HG03025 (cell line): ENCODE measurements around the gene MCU.

ENCODE experiments used
- ATAC-seq: cut with Tn5 transposase; IDR thresholded peaks from one replicate; pipeline ENCODE4 v1.9.1; 2021; ENCODE audit warnings: mild to moderate bottlenecking, moderate library complexity; ENCODE audit not compliant: unreplicated experiment, low FRiP score

The MCU gene

DNA sequence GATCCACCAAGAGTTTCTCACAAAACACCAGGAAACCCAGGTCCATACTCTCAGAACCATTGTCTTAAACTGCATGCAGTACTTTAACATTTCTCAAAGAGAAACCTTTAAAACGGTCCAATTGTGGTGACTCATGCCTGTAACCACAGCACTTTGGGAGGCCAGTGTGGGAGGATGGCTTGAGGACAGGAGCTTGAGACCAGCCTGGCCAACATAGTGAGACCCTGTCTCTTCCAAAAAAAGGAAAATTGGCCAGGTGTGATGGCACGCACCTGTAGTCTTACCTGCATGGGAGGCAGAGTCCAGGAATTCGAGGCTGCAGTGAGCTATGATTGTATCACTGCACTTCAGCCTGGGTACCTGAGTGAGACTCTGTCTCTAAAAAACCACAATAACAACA, 104.1 kb downstream of the MCU start:
- ATAC-seq: no peak

DNA sequence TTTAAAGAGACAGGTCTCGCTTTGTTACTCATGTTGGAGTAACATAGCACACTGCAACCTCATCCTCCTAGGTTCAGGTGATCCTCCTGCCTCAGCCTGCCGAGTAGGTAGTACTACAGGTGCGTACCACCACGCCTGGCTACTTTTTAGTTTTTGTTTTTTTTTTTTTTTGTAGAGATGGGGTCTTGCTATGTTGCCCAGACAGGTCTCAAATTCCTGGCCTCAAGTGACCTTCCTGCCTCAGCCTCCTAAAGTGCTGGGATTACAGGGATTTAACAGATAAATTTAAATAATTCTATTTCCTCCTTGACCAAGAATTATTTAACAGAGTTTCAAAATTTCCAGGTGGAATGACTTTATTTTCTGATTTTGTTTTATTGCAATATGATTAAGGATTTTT, 104.6 kb downstream of the MCU start:
- no peak for ATAC-seq

DNA sequence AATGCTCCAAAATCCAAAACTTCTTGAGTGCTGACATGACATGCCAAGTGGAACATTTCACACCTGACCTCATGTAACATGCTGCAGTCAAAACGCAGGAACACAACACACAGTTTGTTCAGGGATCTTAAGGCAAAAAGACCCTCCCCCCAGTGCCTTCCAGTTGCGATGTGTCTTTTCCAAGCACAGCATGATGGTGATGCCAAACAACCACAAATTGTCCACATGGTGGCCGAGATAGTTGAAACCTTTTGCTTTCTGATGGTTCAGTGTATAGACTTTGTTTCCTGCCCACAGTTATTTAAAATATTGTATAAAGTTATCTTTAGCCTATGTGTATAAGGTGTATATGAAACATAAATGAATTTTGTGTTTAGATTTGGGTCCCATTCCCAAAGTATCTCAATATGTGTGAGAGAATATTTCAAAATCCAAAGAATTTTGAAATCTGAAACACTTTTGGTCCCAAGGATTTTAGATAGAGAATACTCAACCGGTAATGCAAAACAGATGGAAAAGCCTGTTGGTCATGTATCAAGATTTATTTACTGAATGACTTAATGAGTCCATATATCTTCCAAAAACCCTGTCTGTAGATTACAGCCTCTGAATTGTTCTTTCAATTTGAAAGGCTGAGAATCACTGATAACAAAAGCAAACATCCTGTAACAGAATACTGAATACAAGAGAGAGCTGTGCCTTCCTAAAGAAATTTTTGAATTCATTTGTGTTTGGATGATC, 108.2 kb downstream of the MCU start:
- ATAC-seq: no peak

DNA sequence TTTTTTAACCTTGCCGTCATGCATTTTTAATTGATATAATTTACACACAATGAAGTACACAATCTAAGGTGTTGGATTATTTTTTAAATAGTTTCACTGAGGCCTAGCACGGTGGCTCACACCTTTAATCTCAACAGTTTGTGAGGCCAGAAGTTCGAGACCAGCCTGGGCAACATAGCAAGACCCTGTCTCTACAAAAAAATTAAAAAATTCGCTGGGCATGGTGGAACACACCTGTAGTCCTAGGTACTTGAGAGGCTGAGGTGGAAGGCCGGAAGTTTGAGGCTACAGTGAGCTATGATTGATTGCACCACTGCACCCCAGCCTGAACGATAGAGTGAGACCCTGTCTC, 108.8 kb downstream of the MCU start:
- no peak for ATAC-seq

DNA sequence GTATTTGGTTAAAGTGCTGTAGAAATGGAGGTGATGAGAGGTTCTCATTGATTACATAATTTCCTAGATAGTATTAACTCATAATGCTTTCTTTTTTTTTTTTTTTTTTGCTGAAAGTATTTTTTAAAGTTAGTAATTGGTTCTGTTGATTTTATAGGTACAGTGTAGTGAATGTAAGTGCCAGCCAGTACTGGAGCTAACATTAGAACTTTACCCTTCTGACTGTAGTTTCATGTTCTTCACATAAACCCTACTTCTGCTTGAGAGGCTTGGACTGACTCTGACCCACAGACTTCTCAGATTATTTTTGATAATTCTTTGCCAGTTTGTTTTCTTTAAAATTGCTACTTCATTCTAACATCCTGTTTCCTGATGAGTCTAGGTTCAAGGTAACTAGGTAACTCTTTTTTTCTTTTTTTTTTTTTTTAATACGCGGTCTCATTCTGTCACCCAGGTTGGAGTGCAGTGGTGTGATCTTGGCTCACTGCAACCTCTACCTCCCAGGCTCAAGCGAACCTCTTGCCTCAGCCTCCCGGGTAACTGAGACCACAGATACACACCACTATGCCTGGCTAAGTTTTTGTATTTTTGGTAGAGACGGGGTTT, 109.4 kb downstream of the MCU start:
- ATAC-seq: no peak

DNA sequence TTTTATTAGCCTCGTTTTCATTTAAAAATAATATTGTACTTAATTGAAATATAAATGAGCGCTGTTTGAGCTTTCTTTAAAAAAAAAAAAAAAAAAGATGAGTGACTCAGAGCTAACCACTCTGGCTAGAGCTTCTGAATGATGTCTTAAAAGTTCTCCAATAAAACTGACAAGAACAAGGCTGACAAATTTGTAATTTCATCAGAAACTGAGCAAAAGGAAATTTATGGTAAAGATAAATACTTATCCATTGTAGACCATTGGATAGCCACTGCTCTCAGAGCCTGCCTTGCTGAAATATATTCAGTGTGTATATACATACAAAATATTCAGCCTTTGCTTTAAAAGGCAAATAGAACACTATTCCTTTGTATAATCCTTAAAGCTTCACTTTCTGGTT, 110.4 kb downstream of the MCU start:
- ATAC-seq: no peak

DNA sequence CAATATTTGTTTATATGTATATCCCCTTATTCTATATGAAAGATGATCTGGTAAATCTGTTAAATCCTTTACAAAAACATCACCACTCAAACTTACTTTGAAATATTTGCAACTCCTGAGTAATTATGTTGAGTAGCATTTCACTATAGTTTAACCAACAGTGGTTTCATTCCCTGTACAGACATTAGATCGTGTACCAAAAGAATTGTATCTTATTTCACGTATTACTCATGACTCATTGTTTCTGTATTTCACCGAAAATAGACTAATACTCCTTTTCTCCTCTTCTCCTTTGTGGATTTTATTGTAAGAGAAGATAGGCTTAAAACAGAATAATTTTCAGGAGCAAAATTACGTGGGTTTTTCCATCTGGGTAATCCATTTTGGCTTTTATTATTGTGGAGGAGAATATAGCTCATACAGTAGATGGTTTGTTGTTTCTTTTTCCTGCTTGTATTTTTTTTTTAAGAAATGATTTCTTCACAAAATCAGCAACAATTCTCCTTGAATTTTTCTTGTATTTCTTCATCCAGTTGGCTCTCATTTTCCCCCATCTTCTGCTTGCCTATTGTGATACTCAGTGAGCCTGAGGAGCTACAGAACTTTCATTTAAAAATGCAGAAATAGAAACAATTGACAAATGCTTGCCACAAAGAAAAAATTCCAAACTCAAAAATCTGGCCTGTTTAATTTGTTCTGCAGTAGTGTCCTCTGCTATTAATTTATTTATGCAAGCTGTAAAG, 111.0 kb downstream of the MCU start:
- ATAC-seq: no peak

DNA sequence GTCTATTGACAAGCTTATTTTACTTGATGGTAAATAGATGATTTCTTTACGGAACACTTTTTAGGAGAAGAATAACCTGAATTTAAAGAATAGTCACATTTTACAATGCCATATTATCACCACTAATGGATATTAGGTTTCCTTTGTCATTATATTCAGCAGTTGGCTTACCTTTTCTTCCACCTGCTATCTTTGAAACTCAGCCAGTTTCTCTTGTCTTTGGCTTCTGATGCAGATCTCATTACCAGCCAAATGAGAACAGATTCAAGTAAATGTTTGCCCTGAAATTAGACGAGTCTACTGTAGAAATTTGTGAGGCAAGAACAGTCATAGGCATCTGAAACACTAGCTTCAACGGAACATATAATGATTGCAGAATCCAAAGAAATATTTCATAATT, 116.1 kb downstream of the MCU start:
- ATAC-seq: no peak

DNA sequence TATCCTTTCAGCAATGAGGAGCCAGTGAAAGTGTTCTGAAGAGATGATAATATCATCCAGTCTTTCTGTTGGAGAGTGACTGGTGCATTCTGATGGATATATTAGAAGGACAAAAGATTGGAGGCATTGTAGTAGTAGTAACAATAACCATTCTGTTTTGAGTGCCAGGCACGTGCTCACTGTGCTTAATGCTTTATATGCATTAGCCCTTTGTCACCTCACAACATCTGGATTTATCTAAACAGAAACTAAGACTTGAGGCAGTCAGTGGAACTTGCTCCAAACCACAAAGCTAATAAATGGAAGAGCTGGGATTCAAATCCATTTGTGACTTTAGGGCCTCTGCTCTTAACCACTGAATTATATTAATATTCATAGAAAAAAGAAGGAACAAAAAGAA, 117.1 kb downstream of the MCU start:
- no peak for ATAC-seq

DNA sequence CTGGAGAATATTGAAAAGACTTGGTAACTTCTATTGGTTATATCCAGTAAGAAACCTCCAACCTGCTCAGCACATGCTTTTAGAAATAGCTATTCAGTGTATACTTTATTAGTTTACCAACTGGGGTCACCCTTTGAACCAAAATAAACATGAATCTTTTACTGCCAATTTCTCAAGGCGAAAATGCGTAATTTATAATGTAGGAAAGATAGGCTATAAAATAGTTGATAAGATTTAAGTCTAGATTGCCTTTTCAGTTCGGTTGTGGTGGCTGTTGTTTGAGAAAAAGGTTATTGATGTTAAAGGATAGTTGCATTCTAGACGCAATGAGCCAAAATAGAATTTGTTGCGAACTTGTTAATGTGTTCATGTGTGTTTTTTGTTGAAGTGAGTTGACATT, 119.0 kb downstream of the MCU start:
- no peak for ATAC-seq

DNA sequence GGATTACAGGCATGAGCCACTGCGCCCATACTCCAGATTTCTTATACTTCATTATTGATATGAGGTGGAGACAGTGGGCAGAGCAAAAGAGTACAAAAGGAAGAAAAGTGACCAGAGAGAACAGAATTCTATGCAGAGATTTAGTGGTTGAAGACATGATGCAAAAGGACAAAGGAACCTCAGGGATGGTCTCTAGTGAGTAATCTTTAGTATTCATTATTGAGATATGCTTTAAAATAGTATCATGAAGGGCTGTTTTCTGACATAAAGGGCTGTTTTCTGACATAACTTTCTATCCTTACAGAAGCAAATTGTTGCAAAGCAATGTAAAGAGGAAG, 120.4 kb downstream of the MCU start:
- ATAC-seq: no peak

DNA sequence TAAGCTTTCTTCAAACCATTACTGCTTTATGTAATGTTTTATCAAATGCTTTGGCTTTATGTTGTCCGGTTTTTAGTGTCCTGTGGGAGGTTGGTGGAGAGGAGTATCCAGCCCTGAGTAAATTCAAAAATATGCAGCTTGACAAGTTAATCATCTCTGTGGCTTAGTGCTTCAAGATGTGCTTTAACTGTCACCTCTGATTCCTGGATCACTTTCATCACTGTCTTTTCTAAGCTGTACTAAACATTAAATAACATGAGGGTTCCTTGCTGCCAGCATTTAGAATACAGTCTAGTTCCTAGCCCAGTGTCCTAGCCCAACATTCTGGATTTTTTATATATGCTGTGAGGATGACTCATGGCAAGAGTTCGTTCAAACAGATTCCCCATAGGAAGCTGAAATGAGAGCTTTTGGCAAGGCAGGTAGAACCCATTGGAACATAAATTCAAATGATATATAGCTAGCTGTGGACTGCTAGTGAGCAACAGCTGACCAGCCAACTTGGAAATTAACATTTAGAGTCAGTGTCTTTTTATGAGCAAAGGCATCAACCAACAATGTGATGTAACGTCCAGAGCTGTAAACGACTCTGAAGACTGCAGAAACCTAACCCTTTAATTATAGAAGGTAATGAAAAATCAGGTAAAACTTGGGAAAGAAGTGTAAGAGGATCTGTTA, 120.9 kb downstream of the MCU start:
- no peak for ATAC-seq

DNA sequence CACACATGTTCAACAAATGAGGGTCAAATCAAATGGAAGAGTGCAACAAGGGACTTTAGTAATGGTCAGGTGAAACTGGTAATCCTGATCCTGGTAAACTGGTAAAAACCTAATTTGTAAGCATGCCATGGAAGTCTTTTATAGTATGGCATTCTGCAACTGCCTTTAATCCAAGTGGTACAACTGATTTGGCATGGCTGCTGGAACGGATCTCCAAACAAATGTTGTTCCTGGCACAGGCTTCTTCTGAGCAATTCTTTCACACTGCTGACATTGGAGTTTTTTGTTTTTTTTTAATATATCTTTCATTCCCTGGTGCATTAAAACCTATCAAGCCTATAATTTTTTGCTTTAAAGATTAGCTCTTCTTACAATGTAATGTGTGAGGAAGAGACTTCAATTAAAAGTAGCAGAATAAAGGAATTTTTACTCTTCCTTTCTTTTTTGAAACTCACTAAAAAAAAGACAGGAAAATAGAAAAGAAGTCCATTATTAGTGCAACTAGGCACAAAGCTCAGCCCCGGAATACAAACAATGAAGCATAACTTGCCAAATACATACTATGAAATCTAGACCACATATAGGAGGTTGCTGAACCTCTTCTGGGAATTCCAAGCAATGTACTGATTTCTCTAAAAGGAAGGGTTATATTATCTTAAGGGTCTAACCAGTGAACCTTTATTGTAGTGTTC, 122.3 kb downstream of the MCU start:
- no peak for ATAC-seq

DNA sequence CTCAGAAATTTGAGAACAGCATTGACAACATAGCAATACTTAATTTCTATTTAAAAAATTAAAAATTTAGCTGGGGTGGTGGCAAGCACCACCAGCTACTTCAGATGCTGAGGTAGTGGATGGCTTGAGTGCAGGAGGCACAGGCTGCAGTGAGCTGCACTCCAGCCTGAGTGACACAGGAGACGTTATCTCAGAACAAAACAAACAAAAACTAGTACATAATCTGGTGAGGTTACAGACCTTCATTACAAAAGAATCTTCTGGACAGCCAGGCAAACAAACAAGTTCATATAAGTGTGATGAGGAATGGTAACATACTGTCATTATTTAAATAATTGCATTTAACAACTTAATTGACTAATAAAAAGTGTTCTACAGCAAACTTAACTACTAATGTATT, 124.6 kb downstream of the MCU start:
- ATAC-seq: no peak

DNA sequence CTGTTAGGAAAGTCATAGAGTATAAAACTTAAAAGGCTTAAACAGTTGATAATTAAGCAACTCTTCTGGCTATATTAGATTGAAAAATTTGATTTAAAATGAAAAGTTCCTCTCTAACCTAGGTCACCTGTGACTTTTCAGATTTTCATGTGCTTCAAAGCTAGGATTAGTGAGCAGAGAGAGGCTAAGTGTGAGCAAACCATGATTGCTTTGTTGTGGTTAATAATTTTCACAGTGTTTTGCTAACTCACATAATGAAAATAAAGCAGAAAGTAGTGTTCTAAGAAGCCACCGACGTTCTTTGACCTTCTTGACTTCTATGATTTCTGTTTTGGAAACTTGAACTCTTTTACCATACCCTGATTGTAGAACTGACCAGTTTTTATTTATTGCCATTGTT, 126.1 kb downstream of the MCU start:
- no peak for ATAC-seq

DNA sequence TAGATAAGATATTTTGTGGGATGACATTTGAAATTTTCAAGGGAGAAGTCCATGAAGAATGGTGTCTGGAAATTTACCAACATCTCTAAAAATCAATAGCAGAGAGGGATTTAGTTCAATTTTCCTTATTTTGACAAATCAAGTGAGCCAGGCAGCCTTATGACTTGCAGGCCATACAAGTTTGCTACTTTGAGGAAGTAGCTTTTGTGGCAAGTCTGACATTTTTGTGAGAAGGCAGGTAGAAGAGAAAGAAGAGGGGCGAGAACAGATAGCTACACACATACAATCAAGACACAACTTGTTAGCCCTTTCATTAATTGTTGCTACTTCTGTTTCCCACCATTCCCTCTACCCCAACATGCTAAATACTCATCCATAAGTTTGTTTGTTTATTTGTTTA, 127.1 kb downstream of the MCU start:
- no peak for ATAC-seq

DNA sequence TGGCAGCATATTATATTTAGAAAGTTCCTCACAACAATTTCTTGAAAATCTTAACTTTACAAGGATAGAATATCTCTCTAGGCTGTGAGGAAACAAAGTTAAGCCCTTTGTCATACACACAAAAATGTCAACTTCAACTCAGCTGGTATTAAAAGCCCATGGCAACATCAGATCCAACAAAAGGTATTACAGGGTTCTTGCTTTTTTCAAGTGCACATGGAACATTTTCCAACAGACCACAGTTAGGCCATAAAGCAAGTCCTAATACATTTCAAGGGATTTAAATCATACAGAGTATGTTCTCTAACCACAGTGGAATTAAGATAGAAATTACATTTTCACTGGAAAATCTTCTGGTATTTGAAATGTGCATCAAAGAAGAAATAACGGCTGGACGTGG, 129.7 kb downstream of the MCU start:
- no peak for ATAC-seq

DNA sequence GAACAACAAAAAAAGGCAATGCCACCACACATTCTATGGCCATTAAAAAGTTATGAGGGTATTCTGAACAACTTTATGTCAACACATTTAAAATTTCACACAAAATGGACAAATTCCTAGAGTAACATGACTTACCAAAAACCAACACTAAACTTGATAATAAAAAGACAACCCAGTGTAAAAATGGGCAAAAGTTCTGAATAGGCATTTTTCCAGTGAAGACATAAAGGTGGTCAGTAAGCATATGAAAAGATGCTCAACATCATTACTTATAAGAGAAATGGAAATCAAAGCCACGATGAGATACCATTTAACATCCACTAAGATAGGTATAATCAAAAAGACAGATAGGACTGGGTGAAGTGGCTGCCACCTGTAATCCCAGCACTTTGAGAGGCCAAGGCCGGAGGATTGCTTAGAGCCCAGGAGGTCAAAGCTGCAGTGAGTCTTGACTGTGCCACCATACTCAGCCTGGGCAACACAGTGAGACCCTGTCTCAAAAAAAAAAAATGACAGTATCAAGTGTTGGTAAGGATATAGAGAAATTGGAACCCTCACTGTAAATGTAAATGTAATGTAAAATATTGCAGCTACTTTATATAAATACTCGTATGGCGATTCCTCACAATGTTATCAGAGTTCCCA, 130.5 kb downstream of the MCU start:
- no peak for ATAC-seq

DNA sequence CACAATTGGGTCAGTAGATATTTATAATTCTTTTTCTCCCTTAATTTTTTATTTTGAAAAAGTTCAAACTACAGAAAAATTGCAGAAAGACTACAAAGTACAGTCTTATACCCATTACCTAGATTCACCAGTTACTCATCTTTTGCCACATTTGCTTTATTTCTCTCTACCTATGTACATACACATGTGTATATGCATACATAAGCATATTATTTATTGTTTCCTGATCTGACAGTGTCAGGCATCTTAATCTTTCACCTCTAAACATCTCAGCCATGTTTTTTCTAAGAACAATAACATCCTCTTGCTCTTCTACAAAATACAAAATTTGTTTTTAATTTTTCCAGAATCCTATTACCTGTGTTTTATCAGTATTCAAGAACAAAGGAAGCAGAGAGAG, 133.2 kb downstream of the MCU start:
- ATAC-seq: no peak

DNA sequence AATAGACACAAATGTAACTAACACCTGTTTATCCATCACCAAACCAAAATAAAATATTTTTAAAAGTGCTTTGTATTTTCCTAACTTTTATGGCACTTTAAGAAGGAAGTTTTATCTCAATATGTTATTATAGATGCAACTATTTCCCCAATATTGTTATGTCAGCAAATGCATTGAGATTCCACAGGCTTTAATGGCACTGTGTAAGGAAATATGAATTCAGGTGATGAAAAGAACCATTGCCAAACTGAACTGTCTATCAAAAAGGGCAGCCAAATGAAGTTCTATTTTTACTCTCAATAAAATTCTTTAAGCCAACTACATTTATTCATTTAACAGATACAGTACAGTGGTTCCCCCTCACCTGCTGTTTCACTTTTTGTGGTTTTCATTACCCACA, 134.4 kb downstream of the MCU start:
- no peak for ATAC-seq

DNA sequence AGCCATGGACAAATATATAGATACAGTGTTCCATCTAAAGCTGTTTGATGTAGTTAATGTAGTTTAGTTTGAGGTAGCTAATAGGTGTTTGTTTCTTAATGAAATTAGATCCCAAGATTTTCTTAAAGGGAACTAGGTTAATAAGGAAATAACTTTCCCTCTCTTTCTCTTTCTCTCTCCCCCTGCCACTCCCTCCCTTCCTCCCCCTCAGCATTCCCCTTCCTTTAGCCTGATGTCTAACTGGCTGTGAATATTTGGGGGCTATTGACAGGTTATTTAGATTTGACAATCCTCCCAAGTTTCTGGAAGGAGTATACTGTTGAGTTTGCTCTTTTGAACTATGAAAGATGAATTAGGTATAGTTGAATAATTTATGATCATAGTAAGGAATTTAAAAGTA, 136.4 kb downstream of the MCU start:
- no peak for ATAC-seq
